Forelimb muscle (tissue), 1 donor: ENCODE results near the gene RCOR1. TPM values are rescaled to one million over a fixed set of nuclear protein-coding genes. Genes with fewer than 3 reads are reported as not detected.

Experiments
- DNase-seq: peaks from one replicate; pipeline ENCODE4 v3.0.0-alpha.2; 2013; ENCODE audit warnings: low read depth
- polyA plus RNA-seq: library from polyadenylated mRNA; unstranded; fragments of 120-200 nt; gene quantifications from one replicate; pipeline ENCODE4 v1.2.1, GENCODE V29; 2013; ENCODE audit not compliant: insufficient read length

RCOR1 gene
- polyA plus RNA-seq, 1 donor, result 23.6 TPM

GRCh38 chr14:102678394-102678793 lies 85.9 kb downstream of the RCOR1 start:
- no peak for DNase-seq

GRCh38 chr14:102683399-102684297 lies 91.2 kb downstream of the RCOR1 start:
- DNase-seq, result no peak

DNA sequence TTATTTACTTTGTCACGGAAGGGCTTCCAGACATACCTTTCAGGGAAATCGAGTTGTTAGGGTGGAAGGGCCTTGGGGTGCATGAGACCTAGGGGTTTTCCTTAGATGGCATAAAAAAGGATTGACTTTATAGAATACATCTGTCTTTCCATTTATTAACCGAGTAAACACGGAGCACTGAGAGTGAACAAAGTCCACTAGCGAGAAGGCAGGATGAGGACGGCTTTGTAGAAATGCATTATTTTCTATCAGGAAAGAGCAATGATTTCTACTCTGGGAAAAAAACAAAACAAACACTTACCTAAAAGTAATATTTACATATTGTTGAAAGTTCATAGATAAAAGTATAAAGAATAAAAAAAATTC lies 91.8 kb downstream of the RCOR1 start:
- no peak for DNase-seq

- DNase-seq, result no peak
Measured at GRCh38 chr14:102686196-102686801, 93.8 kb downstream of the RCOR1 start.

- DNase-seq, result no peak
Measured at GRCh38 chr14:102688290-102688689, 95.8 kb downstream of the RCOR1 start.

- DNase-seq, result no peak
Measured at GRCh38 chr14:102690509-102691286, 98.2 kb downstream of the RCOR1 start.

DNA sequence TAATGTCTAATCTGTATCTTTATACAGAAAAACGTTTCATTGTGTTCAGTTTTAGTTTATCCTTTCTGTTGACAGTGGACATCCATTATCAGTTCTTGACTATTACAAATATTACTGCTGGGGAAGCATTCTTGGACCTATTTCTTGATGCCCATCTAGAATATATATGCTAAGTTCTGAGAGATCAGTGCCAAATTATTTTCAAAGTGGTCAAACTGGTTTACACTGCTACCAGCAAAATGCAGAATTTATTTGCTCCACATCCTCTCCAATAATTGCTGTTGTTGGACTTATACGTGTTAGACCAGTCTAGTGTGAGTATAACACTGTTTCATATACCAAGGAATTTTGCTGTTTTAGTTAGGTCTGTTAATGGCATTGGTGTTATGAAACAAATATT lies 99.3 kb downstream of the RCOR1 start:
- no peak for DNase-seq

GRCh38 chr14:102692334-102692733 lies 99.9 kb downstream of the RCOR1 start:
- no peak for DNase-seq

- no peak for DNase-seq
Measured at GRCh38 chr14:102693006-102693755, 100.7 kb downstream of the RCOR1 start.

DNA sequence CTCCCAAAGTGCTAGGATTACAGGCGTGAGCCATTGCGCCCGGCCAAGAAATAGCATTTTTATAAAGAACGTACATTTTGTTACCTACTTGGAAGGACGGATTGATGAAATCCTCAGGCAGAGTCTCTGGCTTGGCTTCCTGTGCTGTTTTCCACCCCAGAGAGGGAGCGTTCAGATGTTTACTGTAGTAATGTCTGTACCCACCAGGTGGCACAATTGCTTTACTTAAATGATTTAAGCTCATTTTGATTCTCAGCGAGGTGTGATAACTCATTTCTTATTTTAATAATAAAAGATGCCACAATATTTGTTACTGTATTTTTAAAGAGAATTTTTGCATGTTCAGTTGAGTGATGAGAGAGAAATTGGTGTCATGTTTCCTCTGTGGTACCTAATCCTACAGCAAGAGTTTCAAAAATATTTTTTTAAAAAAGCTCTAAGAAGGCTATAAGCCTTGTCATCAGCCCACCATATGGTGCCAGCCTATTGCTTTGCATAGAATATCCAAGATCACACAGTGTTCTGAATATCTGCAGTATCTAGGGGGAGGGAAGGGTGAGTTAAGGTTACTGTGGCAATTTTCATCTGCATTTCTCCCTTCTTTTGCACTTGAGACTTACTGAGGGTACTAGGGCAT lies 102.2 kb downstream of the RCOR1 start:
- peak; percentile 65 for DNase-seq

- no peak for DNase-seq
Measured at GRCh38 chr14:102695167-102695555, 102.7 kb downstream of the RCOR1 start.

DNA sequence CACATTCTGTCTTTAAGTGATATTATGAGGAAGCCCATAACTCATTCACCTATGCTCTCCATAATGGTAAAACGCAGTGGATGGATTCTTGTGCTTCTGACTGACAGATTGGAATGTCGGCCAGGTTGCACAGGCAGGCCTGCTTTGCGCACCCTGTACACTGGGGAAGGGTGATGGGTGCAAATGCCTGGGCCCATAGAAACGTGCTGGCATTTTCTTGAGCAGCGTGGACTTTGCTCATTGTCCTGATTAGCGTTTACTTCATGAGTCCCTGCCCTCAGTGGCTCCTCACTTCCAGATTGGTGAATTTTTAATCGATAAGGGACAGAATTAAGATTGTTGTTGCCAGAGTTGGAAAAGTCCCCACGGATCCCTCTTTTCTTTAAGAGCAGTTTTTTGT lies 103.9 kb downstream of the RCOR1 start:
- no peak for DNase-seq

GRCh38 chr14:102696856-102697495 lies 104.5 kb downstream of the RCOR1 start:
- no peak for DNase-seq

GRCh38 chr14:102697501-102697900 lies 105.1 kb downstream of the RCOR1 start:
- DNase-seq, result no peak

- no peak for DNase-seq
Measured at GRCh38 chr14:102699416-102700110, 107.1 kb downstream of the RCOR1 start.

DNA sequence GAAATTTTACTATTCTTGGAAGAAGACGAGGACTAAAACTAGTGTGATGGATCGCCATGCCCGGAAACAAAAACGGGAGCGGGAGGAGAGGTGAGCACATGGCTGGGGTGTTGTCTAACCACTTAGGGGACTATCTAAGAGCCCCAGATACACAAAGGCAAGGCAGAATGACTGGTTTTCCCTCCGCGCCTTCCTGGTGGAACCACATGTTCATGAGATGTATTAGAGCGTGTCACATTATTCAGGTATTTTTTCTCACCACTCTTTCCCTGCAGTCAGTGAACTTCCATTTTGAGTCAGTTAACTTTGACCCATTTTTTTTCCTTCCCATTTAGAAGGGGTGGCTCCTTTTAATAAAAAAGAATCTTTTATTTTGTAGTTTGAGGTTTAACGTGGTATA lies 116.0 kb downstream of the RCOR1 start:
- no peak for DNase-seq

DNA sequence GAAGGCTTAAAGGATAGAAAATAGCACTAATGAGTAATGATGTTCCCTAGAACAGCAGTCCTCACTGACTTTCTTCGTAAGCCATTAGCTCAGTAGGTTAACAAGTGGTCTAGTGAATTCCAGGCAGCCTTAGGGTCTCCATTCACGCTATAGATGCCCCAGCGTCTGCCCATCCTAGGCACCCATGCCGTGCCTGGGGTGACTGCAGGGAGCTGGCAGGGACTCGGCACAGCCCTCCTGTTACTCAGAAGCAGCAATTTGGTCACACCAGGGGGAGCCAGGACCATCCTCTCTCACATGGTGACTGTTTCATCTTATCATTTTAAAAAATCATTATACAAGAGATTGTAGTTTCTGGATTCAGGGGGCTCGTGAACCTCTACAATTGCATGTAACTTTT lies 118.8 kb downstream of the RCOR1 start:
- DNase-seq, result no peak

DNA sequence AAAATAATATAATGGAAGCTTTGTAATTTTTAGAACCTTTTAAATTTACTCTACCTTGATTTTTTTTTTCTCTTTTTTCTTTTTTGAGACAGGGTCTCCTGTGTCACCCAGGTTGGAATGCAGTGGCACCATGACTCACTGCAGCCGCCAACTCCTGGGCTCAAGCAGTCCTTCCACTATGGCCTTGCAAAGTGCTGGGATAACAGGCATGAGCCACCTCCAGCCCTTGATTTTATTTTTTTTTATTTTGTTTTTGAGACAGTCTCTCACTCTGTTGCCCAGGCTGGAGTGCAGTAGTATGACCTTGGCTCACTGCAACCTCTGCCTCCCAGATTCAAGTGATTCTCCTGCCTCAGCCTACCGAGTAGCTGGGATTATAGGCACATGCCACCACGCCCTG lies 119.5 kb downstream of the RCOR1 start:
- DNase-seq, result no peak

GRCh38 chr14:102717276-102717675 lies 124.8 kb downstream of the RCOR1 start:
- DNase-seq, result no peak

DNA sequence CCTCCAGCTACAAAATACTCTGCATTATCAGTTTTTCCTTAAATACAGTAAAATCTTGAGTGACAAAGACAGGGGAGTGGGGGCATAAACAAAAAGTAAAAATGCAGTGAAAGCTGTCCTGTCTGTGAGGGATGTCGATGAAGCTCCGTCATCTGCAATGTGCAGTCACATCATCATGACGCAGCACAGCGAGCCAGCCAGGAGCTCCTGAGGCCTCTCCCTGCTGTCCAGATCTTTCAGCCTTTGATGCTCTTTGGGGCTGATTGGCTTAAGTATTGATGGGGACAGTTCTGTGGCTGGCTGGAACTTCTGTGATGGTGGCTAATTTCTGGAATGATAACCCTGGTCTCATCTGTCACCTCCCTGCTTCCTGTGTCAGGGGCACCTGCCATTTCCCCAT lies 130.2 kb downstream of the RCOR1 start:
- DNase-seq, result no peak
